OCI-LY7 (cell line): ENCODE results near the gene BEX1. TPM values are rescaled to one million over a fixed set of nuclear protein-coding genes. Genes with fewer than 3 reads are reported as not detected.

Source experiments
- BruUV-seq: library from RNA; stranded (reverse); fragments of 400-500 nt; replicated peaks from 2 replicates; lab custom pipeline; 2021; lab: Mats Ljungman, UMichigan
- CTCF ChIA-PET: fragments of 300-600 bp; sonication (Branson Sonifier 250); formaldehyde crosslinking; loops from one replicate; lab custom pipeline; 2022; ENCODE audit warnings: antibody characterized with exemption; ENCODE audit not compliant: unreplicated experiment; lab: Charles Lee
- POLR2A ChIA-PET: fragments of 300-600 bp; sonication (Branson Sonifier 250); formaldehyde crosslinking; loops from one replicate; lab custom pipeline; 2022; ENCODE audit warnings: antibody characterized with exemption; lab: Charles Lee
- DNase-seq: peaks from one replicate; pipeline ENCODE4 v3.0.0-alpha.2; 2015; ENCODE audit warnings: low spot score
- H2AFZ ChIP-seq: fragments of 200-600 bp; sonication (generic), shearing (Covaris generic); 2 replicates; pipeline ENCODE4 v1.6.1; 2014; ENCODE audit warnings: mild to moderate bottlenecking, antibody characterized with exemption, low read length, moderate library complexity
- H3K27ac ChIP-seq: fragments of 200-600 bp; sonication (generic); 2 replicates; pipeline ENCODE4 v1.5.1; 2014; ENCODE audit warnings: mixed run types, low read depth, mild to moderate bottlenecking, moderate library complexity, low read length, inconsistent platforms; ENCODE audit not compliant: poor library complexity, severe bottlenecking
- H3K36me3 ChIP-seq: fragments of 200-600 bp; sonication (generic); 2 replicates; pipeline ENCODE4 v1.6.1; 2014; ENCODE audit warnings: mild to moderate bottlenecking, antibody characterized with exemption, low read length, moderate library complexity, mixed read lengths; ENCODE audit not compliant: insufficient read depth
- H3K4me1 ChIP-seq: fragments of 200-600 bp; sonication (generic); 2 replicates; pipeline ENCODE4 v1.5.1; 2014; ENCODE audit warnings: mild to moderate bottlenecking, low read length; ENCODE audit not compliant: insufficient read depth, poor library complexity, severe bottlenecking
- H3K4me2 ChIP-seq: fragments of 200-600 bp; sonication (generic); 2 replicates; pipeline ENCODE4 v1.6.1; 2014; ENCODE audit warnings: mild to moderate bottlenecking, low read length
- H3K4me3 ChIP-seq: fragments of 200-600 bp; sonication (generic); 2 replicates; pipeline ENCODE4 v1.5.1; 2014; ENCODE audit warnings: mild to moderate bottlenecking, low read depth, low read length; ENCODE audit not compliant: poor library complexity, severe bottlenecking
- H3K79me2 ChIP-seq: fragments of 200-600 bp; sonication (generic); 2 replicates; pipeline ENCODE4 v1.6.1; 2016; ENCODE audit warnings: low read depth, mild to moderate bottlenecking, low read length, moderate library complexity, mixed read lengths; ENCODE audit not compliant: insufficient read depth
- H3K9me2 ChIP-seq: fragments of 200-600 bp; sonication (generic); 2 replicates; pipeline ENCODE4 v1.6.1; 2016; ENCODE audit warnings: mild to moderate bottlenecking, low read length, mixed read lengths; ENCODE audit not compliant: insufficient read depth
- H3K9me3 ChIP-seq: fragments of 200-600 bp; sonication (generic); 2 replicates; pipeline ENCODE4 v1.6.1; 2014; ENCODE audit warnings: mild to moderate bottlenecking, mixed run types, low read length, mixed read lengths
- H4K20me1 ChIP-seq: fragments of 200-600 bp; sonication (generic); 2 replicates; pipeline ENCODE4 v1.6.1; 2014; ENCODE audit warnings: mild to moderate bottlenecking, antibody characterized with exemption, low read length, moderate library complexity, mixed read lengths; ENCODE audit not compliant: insufficient read depth
- EZH2phosphoT487 ChIP-seq: fragments of 200-600 bp; sonication (generic); IDR thresholded peaks from 2 replicates; pipeline ENCODE4 v1.6.1; 2018; ENCODE audit warnings: low read depth, borderline replicate concordance, mild to moderate bottlenecking, mixed run types, antibody characterized with exemption, low read length, moderate library complexity, mixed read lengths
- intact Hi-C: fragments of 100-400 bp; cut with micrococcal nuclease; formaldehyde crosslinking; loops from one replicate; pipeline ENCODE4 v1.10.0; 2022; ENCODE audit not compliant: unreplicated experiment
- total RNA-seq, 2 experiments: library from RNA; depleted of rRNA in 1 of 2; stranded (reverse); fragments of >200 nt in 1 of 2; shearing (Covaris generic) in 1 of 2; gene quantifications; 2 replicates each; pipeline ENCODE4 v1.2.3, GENCODE V29; 2014 to 2022
- TF ChIP-seq, protein P1 (sequence below): fragments of 200-600 bp; sonication (generic); conservative IDR thresholded peaks from 2 replicates; pipeline ENCODE4 v1.5.1; 2014; ENCODE audit warnings: mild to moderate bottlenecking, antibody characterized with exemption, low read length, moderate library complexity, mixed read lengths

Gene BEX1
- total RNA-seq, 2 experiments from 2014 or later = not detected

DNA sequence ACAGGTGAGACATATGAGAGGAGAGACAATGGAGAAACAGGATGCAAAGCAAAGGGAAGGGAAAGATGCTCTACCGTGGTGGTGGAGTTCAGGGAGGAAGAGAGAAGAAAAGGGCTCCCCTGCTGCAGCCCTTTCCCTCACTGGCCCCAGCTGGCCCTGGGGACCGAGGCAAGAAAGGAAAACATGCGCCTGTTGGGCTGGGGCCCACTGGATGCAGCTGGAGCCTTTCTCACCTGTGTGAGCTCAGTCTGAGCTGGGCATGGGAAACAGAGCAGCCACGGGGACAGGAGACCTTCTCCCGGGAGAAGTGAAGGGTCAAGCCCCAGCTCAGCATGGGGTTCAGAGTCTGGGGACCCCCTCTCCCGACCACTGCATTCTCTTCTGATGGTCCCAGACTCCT lies 17.1 kb upstream of the BEX1 start:
- no peak overlapping the region for H2AFZ ChIP-seq
- TF ChIP-seq EZH2phosphoT487 = no peak
- TF ChIP-seq, protein P1, sequence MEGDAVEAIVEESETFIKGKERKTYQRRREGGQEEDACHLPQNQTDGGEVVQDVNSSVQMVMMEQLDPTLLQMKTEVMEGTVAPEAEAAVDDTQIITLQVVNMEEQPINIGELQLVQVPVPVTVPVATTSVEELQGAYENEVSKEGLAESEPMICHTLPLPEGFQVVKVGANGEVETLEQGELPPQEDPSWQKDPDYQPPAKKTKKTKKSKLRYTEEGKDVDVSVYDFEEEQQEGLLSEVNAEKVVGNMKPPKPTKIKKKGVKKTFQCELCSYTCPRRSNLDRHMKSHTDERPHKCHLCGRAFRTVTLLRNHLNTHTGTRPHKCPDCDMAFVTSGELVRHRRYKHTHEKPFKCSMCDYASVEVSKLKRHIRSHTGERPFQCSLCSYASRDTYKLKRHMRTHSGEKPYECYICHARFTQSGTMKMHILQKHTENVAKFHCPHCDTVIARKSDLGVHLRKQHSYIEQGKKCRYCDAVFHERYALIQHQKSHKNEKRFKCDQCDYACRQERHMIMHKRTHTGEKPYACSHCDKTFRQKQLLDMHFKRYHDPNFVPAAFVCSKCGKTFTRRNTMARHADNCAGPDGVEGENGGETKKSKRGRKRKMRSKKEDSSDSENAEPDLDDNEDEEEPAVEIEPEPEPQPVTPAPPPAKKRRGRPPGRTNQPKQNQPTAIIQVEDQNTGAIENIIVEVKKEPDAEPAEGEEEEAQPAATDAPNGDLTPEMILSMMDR = no peak
- H3K79me2 ChIP-seq = no peaks in the 10 kb centered on the region
- DNase-seq = no peak
- no peak overlapping the region for H3K27ac ChIP-seq
- POLR2A ChIA-PET = no interaction called here
- no peaks in the 10 kb centered on the region for H3K4me1 ChIP-seq
- H3K9me3 ChIP-seq = no peaks in the 10 kb centered on the region
- no peak overlapping the region for H3K4me3 ChIP-seq
- BruUV-seq = no TSS peak
- CTCF ChIA-PET = no interaction called here
- no peaks in the 10 kb centered on the region for H4K20me1 ChIP-seq
- no peaks in the 10 kb centered on the region for H3K9me2 ChIP-seq
- H3K36me3 ChIP-seq = no peaks in the 10 kb centered on the region
- no peak overlapping the region for H3K4me2 ChIP-seq
- intact Hi-C loops = no loop called here

DNA sequence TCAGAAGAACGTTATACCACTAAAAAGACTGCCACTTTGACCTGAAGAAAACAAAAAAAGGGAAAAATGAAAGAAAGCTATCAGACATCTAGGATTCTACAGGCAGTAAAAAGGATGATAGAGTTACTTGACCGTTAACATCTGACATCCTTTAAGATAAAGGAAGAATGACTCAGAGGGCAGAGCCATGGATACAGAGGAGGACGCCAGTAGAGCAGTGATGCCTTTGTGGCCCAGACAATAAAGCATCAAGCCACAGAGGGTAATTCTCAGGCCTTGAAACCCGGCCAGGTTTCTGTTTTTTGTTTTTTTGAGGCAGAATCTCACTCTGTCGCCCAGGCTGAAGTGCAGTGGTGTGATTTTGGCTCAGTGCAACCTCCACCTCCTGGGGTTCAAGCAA lies 9.5 kb upstream of the BEX1 start:
- Histone ChIP-seq H3K4me1 (no peaks in the 10 kb centered on the region), H3K36me3 (no peaks in the 10 kb centered on the region), H3K79me2 (no peaks in the 10 kb centered on the region), H3K27ac (no peak overlapping the region), H3K4me2 (no peak overlapping the region), H3K9me3 (no peaks in the 10 kb centered on the region), H3K9me2 (no peaks in the 10 kb centered on the region), H4K20me1 (no peaks in the 10 kb centered on the region), H3K4me3 (no peak overlapping the region), H2AFZ (no peak overlapping the region)
- TF ChIP-seq EZH2phosphoT487 = no peak
- TF ChIP-seq, protein P1 = no peak
- BruUV-seq = no TSS peak
- ChIA-PET POLR2A (no interaction called here), CTCF (no interaction called here)
- DNase-seq = no peak
- intact Hi-C loops = no loop called here

DNA sequence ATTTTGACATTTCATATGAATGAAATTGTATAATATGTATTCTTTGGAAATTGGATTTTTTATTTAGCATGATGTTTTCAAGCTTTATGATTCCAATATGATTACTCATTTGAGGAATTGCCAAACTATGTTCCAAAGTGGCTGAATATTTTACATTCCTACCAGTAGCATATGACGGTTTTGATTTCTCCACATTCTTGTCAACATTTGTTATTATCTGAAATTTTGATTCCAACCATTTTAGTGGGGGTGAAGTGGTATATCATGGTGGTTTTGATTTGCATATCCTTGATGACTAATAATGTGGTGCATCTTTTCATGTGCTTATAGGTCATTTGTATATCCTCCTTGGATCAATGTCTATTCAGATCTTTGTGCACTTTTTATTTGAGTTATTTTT lies 2.6 kb upstream of the BEX1 start:
- Histone ChIP-seq H3K79me2 (no peaks in the 10 kb centered on the region), H3K9me3 (no peaks in the 10 kb centered on the region), H3K27ac (no peak overlapping the region), H4K20me1 (no peaks in the 10 kb centered on the region), H3K36me3 (no peaks in the 10 kb centered on the region), H3K9me2 (no peaks in the 10 kb centered on the region), H3K4me1 (no peaks in the 10 kb centered on the region), H2AFZ (no peak overlapping the region), H3K4me3 (no peak overlapping the region), H3K4me2 (no peak overlapping the region)
- TF ChIP-seq, protein P1 = no peak
- no TSS peak for BruUV-seq
- intact Hi-C loops = no loop called here
- ChIA-PET POLR2A (interaction anchor here (0.7 kb wide), 1 partner anchor 132 kb away, joined by 3 read pairs; no protein-coding TSS in a partner anchor), CTCF (no interaction called here)
- no peak for DNase-seq
